KG1 (cell line): ENCODE measurements around the gene ATG16L2.
"Not testable (repeated sequence)": the region's sequence is repeated elsewhere in the genome, so short reads cannot be mapped to it uniquely, and the experiment has no call there.

Source experiments
- DNase-seq: peaks from one replicate; lab custom pipeline; 2025; lab: John Stamatoyannopoulos, UW

ATG16L2 gene

GRCh38 chr11:72848846-72849466 is 34.7 kb downstream of the ATG16L2 start:
- no peak for DNase-seq

GRCh38 chr11:72850832-72851231 is 36.6 kb downstream of the ATG16L2 start:
- DNase-seq, result no peak

- no peak for DNase-seq
Measured at GRCh38 chr11:72851726-72852125, 37.5 kb downstream of the ATG16L2 start.

- no peak for DNase-seq
Measured at GRCh38 chr11:72856065-72856464, 41.9 kb downstream of the ATG16L2 start.

GRCh38 chr11:72856551-72857345 is 42.5 kb downstream of the ATG16L2 start:
- no peak for DNase-seq

GRCh38 chr11:72858267-72858666 is 44.1 kb downstream of the ATG16L2 start:
- DNase-seq, result not testable (repeated sequence)

GRCh38 chr11:72859126-72859525 is 44.9 kb downstream of the ATG16L2 start:
- DNase-seq, result no peak

GRCh38 chr11:72860010-72860409 is 45.8 kb downstream of the ATG16L2 start:
- no peak for DNase-seq

GRCh38 chr11:72860592-72860991 is 46.4 kb downstream of the ATG16L2 start:
- DNase-seq, result no peak

- no peak for DNase-seq
Measured at GRCh38 chr11:72863091-72863490, 48.9 kb downstream of the ATG16L2 start.

GRCh38 chr11:72863916-72864315 is 49.7 kb downstream of the ATG16L2 start:
- no peak for DNase-seq

- DNase-seq, result no peak
Measured at GRCh38 chr11:72864702-72865655, 50.8 kb downstream of the ATG16L2 start.

- DNase-seq, result no peak
Measured at GRCh38 chr11:72867970-72868369, 53.8 kb downstream of the ATG16L2 start.

- no peak for DNase-seq
Measured at GRCh38 chr11:72869831-72870230, 55.6 kb downstream of the ATG16L2 start.

GRCh38 chr11:72871119-72871518 is 56.9 kb downstream of the ATG16L2 start:
- no peak for DNase-seq

GRCh38 chr11:72872012-72872411 is 57.8 kb downstream of the ATG16L2 start:
- DNase-seq, result no peak

- DNase-seq, result no peak
Measured at GRCh38 chr11:72875736-72876135, 61.5 kb downstream of the ATG16L2 start.

GRCh38 chr11:72876147-72876546 is 61.9 kb downstream of the ATG16L2 start:
- no peak for DNase-seq
